Peyer's patch (tissue), 4 donors: ENCODE data around the gene MS4A2.

ENCODE experiments used
- CTCF ChIP-seq, 6 experiments: fragments of 450-650 bp in 4 of 6; fragments of 200-600 bp in 2 of 6; sonication (generic) in 1 of 6; IDR thresholded peaks; one replicate each; pipeline ENCODE4 v1.5.1; 2017 to 2019; ENCODE audit warnings: antibody characterized with exemption in 6 of 6, mild to moderate bottlenecking in 3 of 6, moderate library complexity in 1 of 6
- POLR2A ChIP-seq, 2 donors: fragments of 450-650 bp; IDR thresholded peaks; one replicate each; pipeline ENCODE4 v1.5.1; 2017; ENCODE audit warnings: antibody characterized with exemption in 2 of 2, mild to moderate bottlenecking in 2 of 2, moderate library complexity in 2 of 2

GRCh38 chr11:60064111-60064510 lies 24.4 kb upstream of the MS4A2 start:
- TF ChIP-seq POLR2A (IDR thresholded peaks at IDR 0.05) (no peak), CTCF (IDR thresholded peaks at IDR 0.05) (no peak)
